GM12801 (cell line): ENCODE results near the gene ARNT2.

Source experiments
- TF ChIP-seq, protein P1 (sequence below): IDR thresholded peaks from one replicate; pipeline ENCODE4 v1.5.1; 2011; ENCODE audit warnings: control low read depth; ENCODE audit not compliant: insufficient read length; ENCODE audit errors: extremely low read depth

Gene ARNT2

DNA sequence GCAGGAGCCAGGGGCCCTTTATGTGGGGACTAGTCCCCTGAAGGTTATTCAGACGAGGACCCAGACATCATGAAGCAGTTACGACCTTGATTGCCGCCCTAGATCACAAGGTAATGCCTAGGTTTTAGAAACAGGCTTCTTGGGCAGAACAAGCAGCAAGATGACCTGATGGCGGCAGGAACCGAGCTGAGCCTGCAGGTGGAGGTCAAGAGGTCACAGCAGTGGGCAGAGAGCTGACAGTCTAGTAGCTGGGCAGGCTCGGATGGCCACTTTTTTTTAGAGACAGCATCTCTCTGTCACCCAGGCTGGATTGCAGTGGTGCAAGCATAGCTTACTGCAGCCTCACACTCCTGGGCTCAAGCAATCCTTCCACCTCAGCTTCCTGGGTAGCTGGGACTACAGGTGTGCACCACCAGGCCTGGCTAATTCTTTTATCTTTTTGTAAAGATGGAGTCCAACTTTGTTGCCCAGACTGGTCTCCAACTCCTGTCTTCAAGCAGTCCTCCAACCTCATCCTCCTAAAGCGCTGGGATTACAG, 207.4 kb downstream of the ARNT2 start:
- TF ChIP-seq, protein P1, sequence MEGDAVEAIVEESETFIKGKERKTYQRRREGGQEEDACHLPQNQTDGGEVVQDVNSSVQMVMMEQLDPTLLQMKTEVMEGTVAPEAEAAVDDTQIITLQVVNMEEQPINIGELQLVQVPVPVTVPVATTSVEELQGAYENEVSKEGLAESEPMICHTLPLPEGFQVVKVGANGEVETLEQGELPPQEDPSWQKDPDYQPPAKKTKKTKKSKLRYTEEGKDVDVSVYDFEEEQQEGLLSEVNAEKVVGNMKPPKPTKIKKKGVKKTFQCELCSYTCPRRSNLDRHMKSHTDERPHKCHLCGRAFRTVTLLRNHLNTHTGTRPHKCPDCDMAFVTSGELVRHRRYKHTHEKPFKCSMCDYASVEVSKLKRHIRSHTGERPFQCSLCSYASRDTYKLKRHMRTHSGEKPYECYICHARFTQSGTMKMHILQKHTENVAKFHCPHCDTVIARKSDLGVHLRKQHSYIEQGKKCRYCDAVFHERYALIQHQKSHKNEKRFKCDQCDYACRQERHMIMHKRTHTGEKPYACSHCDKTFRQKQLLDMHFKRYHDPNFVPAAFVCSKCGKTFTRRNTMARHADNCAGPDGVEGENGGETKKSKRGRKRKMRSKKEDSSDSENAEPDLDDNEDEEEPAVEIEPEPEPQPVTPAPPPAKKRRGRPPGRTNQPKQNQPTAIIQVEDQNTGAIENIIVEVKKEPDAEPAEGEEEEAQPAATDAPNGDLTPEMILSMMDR = no peak

DNA sequence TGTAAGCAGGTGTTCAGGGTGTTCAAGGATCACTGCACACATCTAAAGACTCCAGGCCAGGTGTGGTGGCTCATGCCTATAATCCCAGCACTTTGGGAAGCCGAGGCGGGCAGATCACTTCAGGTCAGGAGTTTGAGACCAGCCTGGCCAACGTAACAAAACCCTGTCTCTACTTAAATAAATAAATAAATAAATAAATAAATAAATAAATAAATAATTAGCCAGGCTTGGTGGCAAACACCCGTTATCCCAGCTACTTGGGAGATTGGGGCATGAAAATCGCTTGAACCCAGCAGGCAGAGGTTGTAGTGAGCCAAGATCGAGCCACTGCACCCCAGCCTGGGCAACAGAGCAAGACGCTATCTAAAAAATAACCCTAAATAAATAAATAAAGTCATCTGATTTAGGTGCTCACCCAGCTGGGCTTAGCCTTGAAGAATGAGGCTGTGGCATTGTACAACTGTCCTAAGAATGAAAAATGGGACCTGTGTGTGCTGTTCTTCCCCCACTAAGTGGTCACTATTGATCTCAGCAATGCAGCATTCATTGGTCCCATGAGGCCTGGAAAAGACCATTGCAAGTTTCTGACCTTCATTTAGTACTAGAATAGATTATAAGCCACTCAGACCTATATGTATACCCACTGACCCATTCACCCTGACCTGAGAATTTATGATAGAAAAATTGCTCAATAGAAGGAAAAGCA, 208.1 kb downstream of the ARNT2 start:
- TF ChIP-seq, protein P1 = no peak

DNA sequence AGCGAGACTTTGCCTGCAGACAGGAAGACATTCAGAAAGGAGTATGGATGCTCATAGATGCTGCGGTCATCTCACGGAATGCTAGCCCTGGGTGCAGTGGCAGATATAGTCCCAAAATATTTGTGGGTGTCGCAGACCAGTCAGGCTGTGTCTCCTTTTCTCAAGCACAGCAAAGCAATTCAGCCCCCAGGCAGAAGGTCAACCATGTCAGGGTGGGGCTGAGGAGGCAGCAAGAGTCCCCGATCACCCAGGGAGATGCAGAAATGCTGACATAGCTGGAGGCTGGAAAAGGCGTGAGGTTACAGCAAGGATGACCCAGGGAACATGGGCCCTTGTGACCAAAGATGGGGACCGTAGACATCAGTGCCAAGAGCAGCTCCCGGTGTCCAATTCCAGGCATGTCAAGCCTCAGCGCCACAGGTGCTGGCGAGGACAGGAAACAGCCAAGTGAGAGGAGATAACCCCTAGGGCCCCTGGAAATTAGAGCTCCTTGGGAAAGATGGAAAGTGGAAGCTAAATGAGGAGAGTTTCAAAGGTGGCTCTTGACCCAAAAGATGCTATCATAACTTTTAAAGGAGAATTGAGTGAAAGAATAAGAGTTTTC, 209.7 kb downstream of the ARNT2 start:
- TF ChIP-seq, protein P1 = no peak

DNA sequence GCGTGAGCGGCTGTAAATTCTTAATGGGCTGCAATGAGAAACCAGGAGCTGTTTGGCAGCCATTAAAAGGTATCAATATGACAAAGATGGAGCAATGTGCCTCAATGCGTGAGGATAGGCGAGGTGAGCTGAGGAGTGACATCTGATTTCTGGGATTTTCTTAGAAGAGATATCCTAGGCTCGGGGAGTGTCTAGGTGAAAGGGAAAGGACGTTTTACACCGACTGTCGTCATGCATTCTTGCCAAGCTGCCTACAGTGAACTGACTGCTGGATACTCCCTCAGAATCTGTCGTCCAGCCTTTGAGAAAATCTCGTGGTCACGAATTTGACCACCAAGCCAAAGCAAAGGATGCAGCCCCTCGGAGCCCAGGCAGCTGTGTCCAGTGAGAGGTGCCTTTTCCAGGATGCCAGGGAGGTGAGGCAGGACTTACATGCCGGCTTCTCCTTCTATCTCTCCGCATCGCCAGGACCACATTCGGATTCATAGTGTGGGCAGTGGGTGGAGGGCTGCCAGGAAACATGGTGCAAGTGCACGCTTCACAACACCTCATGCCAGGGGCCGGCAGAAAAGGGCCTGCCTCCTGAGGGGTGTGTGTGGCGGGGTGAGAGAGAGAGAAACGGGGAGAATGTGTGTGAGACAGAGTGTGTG, 210.7 kb downstream of the ARNT2 start:
- TF ChIP-seq, protein P1 = no peak

DNA sequence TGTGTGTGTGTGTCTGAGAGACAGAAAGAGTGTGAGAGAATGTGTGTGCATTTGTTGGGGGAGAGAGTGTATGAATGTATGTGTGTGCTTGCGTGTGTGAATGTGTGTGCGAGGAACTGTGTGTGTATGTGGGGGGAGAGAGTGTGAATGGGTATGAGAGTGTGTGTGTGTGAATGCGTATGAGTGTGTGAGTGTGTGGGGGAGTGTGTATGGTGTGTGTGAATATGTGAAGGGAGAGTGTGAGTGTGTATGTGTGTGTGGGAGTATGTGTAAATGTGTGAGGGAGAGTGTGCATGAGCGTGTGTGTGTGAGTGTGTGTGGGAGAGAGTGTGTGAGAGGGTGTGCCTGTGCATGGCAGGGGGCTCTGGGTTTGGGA, 211.2 kb downstream of the ARNT2 start:
- TF ChIP-seq, protein P1 = no peak

DNA sequence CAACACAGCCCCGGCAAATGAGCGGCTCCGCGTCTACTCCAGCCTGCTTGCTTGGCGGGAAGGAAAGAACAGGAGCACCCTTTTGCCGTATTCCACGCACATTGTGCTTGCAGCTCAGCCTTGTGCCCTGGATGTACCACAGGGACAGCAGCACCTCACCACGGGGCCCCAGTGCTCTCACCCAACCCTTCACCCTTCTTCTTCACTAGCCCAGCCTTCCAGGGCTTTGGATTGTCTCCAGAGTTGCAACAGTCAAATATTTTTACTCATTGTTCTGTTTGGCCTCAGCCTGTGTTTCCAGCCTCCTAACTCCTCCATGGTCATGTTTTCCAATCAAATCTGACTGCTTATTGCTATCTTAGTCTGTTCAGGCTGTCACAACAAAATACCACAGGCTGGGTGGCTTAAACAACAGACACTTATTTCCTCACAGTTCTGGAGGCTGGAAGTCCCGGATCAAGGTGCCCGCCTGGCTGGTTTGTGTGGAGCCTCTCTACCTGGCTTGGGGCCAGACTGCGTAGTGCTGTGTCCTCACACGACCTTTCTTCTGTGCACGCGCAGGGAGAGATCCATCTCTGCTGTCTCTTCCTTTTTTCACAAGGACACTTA, 211.7 kb downstream of the ARNT2 start:
- TF ChIP-seq, protein P1 = no peak
